G401 (cell line): ENCODE data around the gene STPG3. TPM values are rescaled to one million over a fixed set of nuclear protein-coding genes. Genes with fewer than 3 reads are reported as not detected.
"Not testable (repeated sequence)": the region's sequence is repeated elsewhere in the genome, so short reads cannot be mapped to it uniquely, and the experiment has no call there.

Experiments used
- DNase-seq: peaks from one replicate; pipeline ENCODE4 v3.0.0-alpha.2; 2015; ENCODE audit warnings: low spot score
- in situ Hi-C: cut with HindIII; loops from 2 replicates; pipeline ENCODE4 v1.10.0; 2016; ENCODE audit warnings: low sequenced_read_pairs, mixed read lengths
- total RNA-seq: library from RNA; depleted of rRNA; stranded (reverse); fragments of >200 nt; shearing (Covaris generic); gene quantifications from 2 replicates; pipeline ENCODE4 v1.2.3, GENCODE V29; 2014

Gene STPG3
- total RNA-seq, 1 experiment from 2014 or later = not detected

- in situ Hi-C loops = no loop called here
- no peak for DNase-seq
Observed at GRCh38 chr9:137242269-137243203, 8.6 kb upstream of the STPG3 start.

- in situ Hi-C loops, DNase-seq: not testable (repeated sequence)
Observed at GRCh38 chr9:137243266-137243625, 7.8 kb upstream of the STPG3 start.

- in situ Hi-C loops = no loop called here
- no peak for DNase-seq
Observed at GRCh38 chr9:137243626-137244485, 7.2 kb upstream of the STPG3 start.

GRCh38 chr9:137244486-137245449, 6.3 kb upstream of the STPG3 start:
- in situ Hi-C loops = no loop called here
- DNase-seq = no peak

GRCh38 chr9:137245450-137246421, 5.3 kb upstream of the STPG3 start:
- in situ Hi-C loops = no loop called here
- DNase-seq = no peak

GRCh38 chr9:137247135-137247915, 3.8 kb upstream of the STPG3 start:
- in situ Hi-C loops = no loop called here
- DNase-seq = no peak

GRCh38 chr9:137247916-137248175, 3.2 kb upstream of the STPG3 start:
- in situ Hi-C loops = no loop called here
- no peak for DNase-seq

GRCh38 chr9:137250329-137251193, 525 bp upstream of the STPG3 start:
- DNase-seq = no peak
- in situ Hi-C loops = no loop called here

GRCh38 chr9:137251490-137252268, 593 bp downstream of the STPG3 start:
- in situ Hi-C loops = no loop called here
- no peak for DNase-seq

- no peak for DNase-seq
- in situ Hi-C loops = no loop called here
Observed at GRCh38 chr9:137252555-137253506, 1.7 kb downstream of the STPG3 start.

- DNase-seq = peak; percentile 19
- in situ Hi-C loops = no loop called here
Observed at GRCh38 chr9:137253717-137254623, 2.9 kb downstream of the STPG3 start.

- DNase-seq = peak; percentile 85
- in situ Hi-C loops = no loop called here
Observed at GRCh38 chr9:137254624-137255447, 3.8 kb downstream of the STPG3 start, which contains the start of gene NELFB. Gene NELFB (plus strand): TSS chr9:137255327.
